ENCODE data around the gene MYADML2.

MYADML2 gene

DNA sequence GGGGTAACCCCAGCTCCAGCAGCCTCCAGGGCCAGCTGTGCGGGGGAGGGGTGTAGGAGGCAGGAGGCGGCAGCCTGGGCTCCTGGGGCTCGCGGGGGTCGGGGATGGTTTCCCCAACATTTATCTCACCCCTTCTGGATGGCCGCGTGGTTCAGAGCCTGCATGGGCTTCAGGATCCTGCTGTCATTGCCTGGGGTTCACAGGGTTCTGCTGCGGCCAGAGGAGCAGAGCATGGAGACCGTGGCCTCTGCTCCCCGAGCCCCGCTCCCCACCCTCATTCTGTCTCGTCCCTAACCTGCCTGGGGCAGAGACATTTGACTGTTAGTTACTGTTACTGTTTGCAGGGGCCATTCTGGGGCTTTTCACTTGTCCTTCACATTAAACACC lies 4.9 kb downstream of the MYADML2 start:
- no peaks in the 10 kb centered on the region for H3K9me3 ChIP-seq
- H3K4me1 ChIP-seq (ENCODE audit: control insufficient read depth in 1 of 2, insufficient read depth in 1 of 2, low read depth in 1 of 2, low read length in 1 of 2): peaks cover 4 to 6% of the 10 kb centered on the region in 2 experiments
- no peak overlapping the region for H3K4me3 ChIP-seq (ENCODE audit: low read depth in 1 of 2, low read length in 1 of 2)
- no peaks in the 10 kb centered on the region for H3K36me3 ChIP-seq
- no peak overlapping the region for H3K27ac ChIP-seq
- TF ChIP-seq CTCF (IDR thresholded peaks at IDR 0.05): no peak
- peaks cover 75% of the 10 kb centered on the region for H3K27me3 ChIP-seq

DNA sequence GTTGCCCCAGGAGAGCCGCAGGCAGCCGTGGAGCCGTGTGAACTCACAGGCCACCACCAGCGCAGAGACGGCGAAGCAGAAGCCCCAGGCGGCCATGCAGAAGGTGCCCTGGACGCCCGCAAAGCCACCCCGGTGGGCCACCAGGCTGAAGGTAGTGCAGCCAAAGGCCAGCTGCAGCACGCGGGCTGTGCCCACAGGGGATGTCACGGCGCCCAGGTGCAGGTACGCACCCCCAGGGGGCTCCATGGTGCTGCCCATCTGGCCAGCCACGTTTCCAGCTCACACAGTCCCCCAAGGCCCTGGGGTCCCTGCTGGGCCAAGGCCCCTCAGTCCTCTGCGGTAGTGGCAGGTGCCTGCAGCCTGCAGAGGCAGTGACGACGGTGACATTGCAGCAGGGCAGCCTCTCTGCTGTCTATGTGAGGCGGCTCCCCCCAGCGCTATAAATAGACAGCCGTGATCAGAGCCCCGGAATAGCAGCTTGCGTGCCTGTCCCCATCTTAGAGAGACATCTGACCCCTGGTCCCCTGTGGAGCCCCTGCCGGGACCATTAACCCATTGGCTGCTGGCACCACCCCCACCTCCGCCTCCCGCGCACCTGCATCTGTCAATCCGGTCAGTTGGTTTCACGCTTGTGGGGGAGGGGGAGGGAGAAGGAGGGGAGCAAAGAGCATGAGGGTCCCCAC lies 5.4 kb downstream of the MYADML2 start:
- no peak for TF ChIP-seq CTCF (IDR thresholded peaks at IDR 0.05)
- Histone ChIP-seq H3K9me3 (no peaks in the 10 kb centered on the region), H3K4me3 (ENCODE audit: low read depth in 1 of 2, low read length in 1 of 2) (no peak overlapping the region), H3K4me1 (ENCODE audit: control insufficient read depth in 1 of 2, insufficient read depth in 1 of 2, low read depth in 1 of 2, low read length in 1 of 2) (peaks cover 10 to 11% of the 10 kb centered on the region in 2 experiments), H3K36me3 (no peaks in the 10 kb centered on the region), H3K27me3 (peaks cover 81% of the 10 kb centered on the region), H3K27ac (no peak overlapping the region)

GRCh38 chr17:81940538-81941483 lies 6.2 kb downstream of the MYADML2 start:
- Histone ChIP-seq H3K4me3 (ENCODE audit: low read depth in 1 of 2, low read length in 1 of 2) (no peak overlapping the region), H3K27me3 (peaks cover 89% of the 10 kb centered on the region), H3K4me1 (ENCODE audit: control insufficient read depth in 1 of 2, insufficient read depth in 1 of 2, low read depth in 1 of 2, low read length in 1 of 2) (peaks cover 12 to 14% of the 10 kb centered on the region in 2 experiments), H3K9me3 (no peaks in the 10 kb centered on the region), H3K36me3 (no peaks in the 10 kb centered on the region), H3K27ac (no peak overlapping the region)
- no peak for TF ChIP-seq CTCF (IDR thresholded peaks at IDR 0.05)

GRCh38 chr17:81939881-81940385 lies 7.1 kb downstream of the MYADML2 start:
- Histone ChIP-seq H3K4me3 (ENCODE audit: low read depth in 1 of 2, low read length in 1 of 2) (no peak overlapping the region), H3K9me3 (no peaks in the 10 kb centered on the region), H3K27ac (no peak overlapping the region), H3K4me1 (ENCODE audit: control insufficient read depth in 1 of 2, insufficient read depth in 1 of 2, low read depth in 1 of 2, low read length in 1 of 2) (peaks cover 12 to 14% of the 10 kb centered on the region in 2 experiments), H3K27me3 (peaks cover 97% of the 10 kb centered on the region), H3K36me3 (no peaks in the 10 kb centered on the region)
- TF ChIP-seq CTCF (IDR thresholded peaks at IDR 0.05): no peak

- H3K36me3 ChIP-seq: no peaks in the 10 kb centered on the region
- H3K4me3 ChIP-seq (ENCODE audit: low read depth in 1 of 2, low read length in 1 of 2): no peak overlapping the region
- peaks cover 97% of the 10 kb centered on the region for H3K27me3 ChIP-seq
- no peaks in the 10 kb centered on the region for H3K9me3 ChIP-seq
- H3K4me1 ChIP-seq (ENCODE audit: control insufficient read depth in 1 of 2, insufficient read depth in 1 of 2, low read depth in 1 of 2, low read length in 1 of 2): peaks cover 17 to 18% of the 10 kb centered on the region in 2 experiments
- no peak overlapping the region for H3K27ac ChIP-seq
- no peak for TF ChIP-seq CTCF (IDR thresholded peaks at IDR 0.05)
These were observed 7.8 kb downstream of the MYADML2 start for GRCh38 chr17:81939218-81939617.
